GM06990 (cell line): Measurements from ENCODE around the gene OGFRL1.

Experiments
- DNase-seq: peaks from one replicate; pipeline ENCODE4 v3.0.0-alpha.2; 2011; ENCODE audit not compliant: insufficient read length; ENCODE audit errors: extremely low read depth
- H3K27me3 ChIP-seq: replicated peaks from 2 replicates; pipeline ENCODE4 v1.6.0; 2011; ENCODE audit warnings: low read length; ENCODE audit not compliant: control insufficient read depth, insufficient read depth
- H3K36me3 ChIP-seq: 2 replicates; pipeline ENCODE4 v1.5.1; 2011; ENCODE audit warnings: low read length; ENCODE audit not compliant: control insufficient read depth, insufficient read depth
- H3K4me3 ChIP-seq: replicated peaks from 2 replicates; pipeline ENCODE4 v1.5.1; 2011; ENCODE audit warnings: low read depth, mild to moderate bottlenecking, control low read depth, low read length
- TF ChIP-seq, protein P1 (sequence below): IDR thresholded peaks from 2 replicates; pipeline ENCODE4 v1.5.1; 2011; ENCODE audit warnings: low read length, control low read depth, mild to moderate bottlenecking, inconsistent platforms; ENCODE audit not compliant: insufficient read depth, poor library complexity, severe bottlenecking

OGFRL1 gene

DNA sequence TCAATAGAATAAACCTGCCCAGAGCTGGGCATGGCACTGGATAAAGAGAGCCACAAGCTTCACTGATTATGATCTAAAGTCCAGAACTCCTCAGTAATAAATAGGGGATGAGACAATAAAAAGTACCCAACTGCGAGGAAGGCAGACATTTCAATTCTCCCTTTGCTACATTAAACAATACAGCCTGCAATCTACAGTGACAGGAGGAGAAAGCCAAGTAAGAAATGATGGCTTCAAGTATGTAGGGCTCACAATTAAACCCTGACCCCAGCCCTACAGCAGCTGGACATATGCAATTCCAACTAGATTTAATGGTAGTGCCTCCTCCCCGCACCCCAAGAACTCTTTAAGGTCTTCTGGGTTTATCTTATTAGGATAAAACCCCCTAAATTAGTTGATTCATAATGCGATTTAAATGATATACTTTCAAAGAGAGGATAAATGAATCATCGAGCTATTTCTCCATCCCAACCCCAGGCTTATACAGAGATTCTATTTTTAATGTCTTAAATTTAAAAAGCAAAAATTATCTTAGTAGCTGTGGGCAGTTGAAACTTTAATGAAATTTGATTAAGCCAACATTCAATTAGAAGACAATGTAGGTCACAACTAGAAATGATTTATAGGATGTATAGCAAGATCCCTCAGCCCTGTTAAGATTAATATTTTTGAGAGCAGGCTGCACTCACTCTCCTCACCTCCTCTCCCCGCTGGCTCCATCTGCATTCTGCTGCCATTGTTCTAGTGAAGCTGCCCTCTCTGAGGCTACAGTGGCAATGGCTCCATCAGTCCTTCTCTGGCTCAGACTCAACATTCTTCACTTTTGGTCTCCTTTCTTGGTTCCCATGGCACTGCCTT lies 57.1 kb downstream of the OGFRL1 start:
- TF ChIP-seq, protein P1, sequence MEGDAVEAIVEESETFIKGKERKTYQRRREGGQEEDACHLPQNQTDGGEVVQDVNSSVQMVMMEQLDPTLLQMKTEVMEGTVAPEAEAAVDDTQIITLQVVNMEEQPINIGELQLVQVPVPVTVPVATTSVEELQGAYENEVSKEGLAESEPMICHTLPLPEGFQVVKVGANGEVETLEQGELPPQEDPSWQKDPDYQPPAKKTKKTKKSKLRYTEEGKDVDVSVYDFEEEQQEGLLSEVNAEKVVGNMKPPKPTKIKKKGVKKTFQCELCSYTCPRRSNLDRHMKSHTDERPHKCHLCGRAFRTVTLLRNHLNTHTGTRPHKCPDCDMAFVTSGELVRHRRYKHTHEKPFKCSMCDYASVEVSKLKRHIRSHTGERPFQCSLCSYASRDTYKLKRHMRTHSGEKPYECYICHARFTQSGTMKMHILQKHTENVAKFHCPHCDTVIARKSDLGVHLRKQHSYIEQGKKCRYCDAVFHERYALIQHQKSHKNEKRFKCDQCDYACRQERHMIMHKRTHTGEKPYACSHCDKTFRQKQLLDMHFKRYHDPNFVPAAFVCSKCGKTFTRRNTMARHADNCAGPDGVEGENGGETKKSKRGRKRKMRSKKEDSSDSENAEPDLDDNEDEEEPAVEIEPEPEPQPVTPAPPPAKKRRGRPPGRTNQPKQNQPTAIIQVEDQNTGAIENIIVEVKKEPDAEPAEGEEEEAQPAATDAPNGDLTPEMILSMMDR: no peak
- no peaks in the 10 kb centered on the region for H3K27me3 ChIP-seq
- H3K36me3 ChIP-seq: no peaks in the 10 kb centered on the region
- no peak overlapping the region for H3K4me3 ChIP-seq
- DNase-seq: no peak

DNA sequence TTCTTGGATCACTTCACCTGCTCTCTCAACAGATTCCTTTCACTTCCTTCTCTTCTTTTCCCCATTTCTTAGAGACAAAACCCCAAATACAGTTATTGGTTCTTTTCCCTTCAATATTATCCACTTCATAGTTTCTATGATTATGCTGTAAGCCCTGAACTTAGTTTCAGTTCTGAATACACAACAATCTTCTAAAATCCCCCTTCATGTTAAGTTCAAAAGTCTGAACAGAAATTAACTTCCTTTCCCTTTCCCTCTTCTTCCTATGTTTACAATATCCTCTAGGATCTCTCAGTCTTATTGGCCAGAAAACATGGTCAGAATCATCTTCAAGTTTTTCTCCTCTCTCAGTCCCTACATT lies 57.7 kb downstream of the OGFRL1 start:
- Histone ChIP-seq H3K36me3 (no peaks in the 10 kb centered on the region), H3K4me3 (no peak overlapping the region), H3K27me3 (no peaks in the 10 kb centered on the region)
- DNase-seq: no peak
- TF ChIP-seq, protein P1: no peak

DNA sequence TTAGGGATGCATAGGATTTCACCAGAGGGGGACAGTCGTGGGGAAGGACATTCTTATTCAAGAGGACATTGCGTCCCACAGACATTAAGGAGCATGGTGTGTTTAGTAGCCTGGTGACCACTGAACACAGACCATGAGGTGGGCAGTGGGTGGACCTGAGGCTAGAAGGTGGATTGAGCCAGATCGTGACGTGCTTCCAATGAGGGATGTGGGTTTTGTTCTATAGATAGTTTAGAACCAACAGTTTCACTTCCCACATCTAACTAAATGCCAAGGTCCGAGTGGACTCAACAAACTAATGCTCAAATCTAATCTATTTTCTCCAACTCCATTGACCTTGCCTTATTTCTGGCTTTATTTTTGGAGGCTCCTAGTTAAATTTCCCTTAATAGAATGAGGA lies 58.5 kb downstream of the OGFRL1 start:
- TF ChIP-seq, protein P1: no peak
- Histone ChIP-seq H3K36me3 (no peaks in the 10 kb centered on the region), H3K4me3 (no peak overlapping the region), H3K27me3 (no peaks in the 10 kb centered on the region)
- no peak for DNase-seq

DNA sequence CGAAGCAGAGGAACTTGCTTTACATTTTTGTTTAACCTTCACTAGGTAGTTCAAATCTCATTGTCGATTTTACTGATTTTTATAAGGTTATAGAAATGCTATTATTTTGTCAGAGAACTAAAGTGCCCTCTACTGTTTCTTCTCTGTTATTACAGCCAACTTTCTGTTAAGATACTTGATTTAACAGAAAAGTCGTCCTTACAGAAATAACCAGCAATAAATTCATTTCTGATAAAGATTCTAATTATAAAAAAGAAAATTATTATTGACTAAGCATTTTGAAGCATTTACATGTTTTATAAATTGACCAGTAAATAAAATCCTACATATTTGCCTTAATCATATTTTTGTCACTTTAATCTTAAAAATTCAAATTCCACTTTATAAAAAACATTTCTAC lies 60.8 kb downstream of the OGFRL1 start:
- DNase-seq: no peak
- H3K27me3 ChIP-seq: no peaks in the 10 kb centered on the region
- TF ChIP-seq, protein P1: peak; percentile 55

DNA sequence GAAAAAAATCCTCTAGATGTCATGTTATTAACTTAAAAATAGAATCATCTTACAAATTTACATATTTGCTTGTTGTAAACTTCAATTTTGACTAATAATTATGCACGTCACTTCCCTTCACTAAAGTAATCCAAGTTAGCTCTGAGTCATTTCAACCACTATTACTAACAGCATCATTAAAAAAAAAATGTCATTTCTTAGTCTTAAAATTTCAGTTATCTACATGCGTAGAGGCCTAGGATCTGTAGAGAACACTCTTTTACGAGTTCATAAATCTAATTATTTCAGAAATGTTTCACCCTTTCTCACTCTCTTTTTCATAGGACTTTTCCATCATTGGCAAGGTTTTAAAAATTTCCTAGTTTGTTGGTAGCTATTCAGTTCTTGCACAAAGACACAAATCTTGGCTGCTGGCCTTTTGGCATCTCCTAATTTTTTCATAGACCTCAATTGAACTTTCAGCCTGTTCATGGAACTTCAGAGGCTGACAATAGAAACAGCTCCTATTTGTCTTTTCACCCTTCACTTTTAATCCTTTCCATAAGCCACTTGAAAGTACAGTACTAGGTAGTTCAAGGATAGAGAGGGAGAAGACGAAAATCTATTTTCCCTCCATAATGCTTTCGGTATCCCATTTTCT lies 61.5 kb downstream of the OGFRL1 start:
- no peak overlapping the region for H3K4me3 ChIP-seq
- H3K36me3 ChIP-seq: no peaks in the 10 kb centered on the region
- TF ChIP-seq, protein P1: no peak
- no peaks in the 10 kb centered on the region for H3K27me3 ChIP-seq
- DNase-seq: no peak

More for the DNA sequence above, 60.8 kb downstream of the OGFRL1 start:
- H3K4me3 ChIP-seq: no peak overlapping the region
- no peaks in the 10 kb centered on the region for H3K36me3 ChIP-seq
